Stimulated activated naive B cell treated with anti-CD40 and anti-IgM and Interleukin-4, amounts not matched to agents 10 μg/mL and 1 μg/mL and 100 μg/mL, for 72 hours (primary cell): ENCODE results near the gene MBP.
"Not testable (repeated sequence)": the region's sequence is repeated elsewhere in the genome, so short reads cannot be mapped to it uniquely, and the experiment has no call there.

Experiments
- ATAC-seq, 2 donors: fragments of 150-1000 bp; cut with Tn5 transposase; replicated peaks; 2 replicates each; pipeline ENCODE4 v1.10.0; 2021; ENCODE audit warnings: moderate library complexity in 1 of 2
- DNase-seq: peaks from one replicate; pipeline ENCODE4 v3.0.0; 2021
- H3K27ac Mint-ChIP-seq: one replicate; pipeline ENCODE4 v1.8.0; 2022; ENCODE audit warnings: mild to moderate bottlenecking, mixed read lengths
- H3K27me3 Mint-ChIP-seq, 2 donors: one replicate each; pipeline ENCODE4 v1.8.0; 2022; ENCODE audit warnings: mixed read lengths in 2 of 2
- H3K36me3 Mint-ChIP-seq, 2 donors: one replicate each; pipeline ENCODE4 v1.8.0; 2022; ENCODE audit warnings: mixed read lengths in 2 of 2, mild to moderate bottlenecking in 1 of 2
- H3K4me1 Mint-ChIP-seq, 2 donors: one replicate each; pipeline ENCODE4 v1.8.0; 2022; ENCODE audit warnings: mixed read lengths in 2 of 2, mild to moderate bottlenecking in 1 of 2
- H3K4me3 Mint-ChIP-seq, 2 donors: one replicate each; pipeline ENCODE4 v1.8.0; 2022; ENCODE audit warnings: mild to moderate bottlenecking in 2 of 2, mixed read lengths in 2 of 2, moderate library complexity in 1 of 2
- H3K9me3 Mint-ChIP-seq, 2 donors: one replicate each; pipeline ENCODE4 v1.8.0; 2022; ENCODE audit warnings: mixed read lengths in 2 of 2, mild to moderate bottlenecking in 1 of 2

Gene MBP

DNA sequence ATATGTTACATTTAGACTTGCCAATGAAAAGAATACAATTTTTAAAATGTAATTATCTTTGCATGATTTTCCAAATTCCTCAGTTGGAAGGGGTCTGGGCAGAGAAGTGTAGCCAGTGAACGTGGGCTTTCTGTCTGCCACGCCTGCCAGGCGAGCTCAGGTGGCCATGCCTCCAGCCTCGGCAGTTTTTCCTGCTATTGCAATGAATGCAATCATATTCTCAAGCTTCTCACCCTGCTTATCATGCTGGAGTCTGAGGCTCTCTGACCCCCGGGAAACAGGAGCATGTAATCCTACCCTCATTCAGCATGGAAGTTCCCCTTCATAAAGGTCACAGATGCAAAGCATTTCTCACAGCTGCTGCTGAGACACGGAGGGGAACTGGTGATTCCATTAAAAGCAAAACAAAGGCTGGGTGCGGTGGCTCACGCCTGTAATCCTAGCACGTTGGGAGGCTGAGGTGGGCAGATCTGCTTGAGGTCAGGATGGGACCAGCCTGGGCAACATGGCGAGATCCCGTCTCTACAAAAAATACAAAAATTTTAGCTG lies 154.8 kb downstream of the MBP start:
- peaks cover 0 to 6% of the 10 kb centered on the region in 2 donors for H3K9me3 Mint-ChIP-seq
- peaks cover 31 to 51% of the 10 kb centered on the region in 2 donors for H3K36me3 Mint-ChIP-seq
- peak overlapping the region; percentile 8 to 11 for H3K4me3 Mint-ChIP-seq
- H3K27me3 Mint-ChIP-seq, result no peaks in the 10 kb centered on the region
- DNase-seq, result no peak
- H3K27ac Mint-ChIP-seq, result peak overlapping the region; percentile 92
- peaks cover 46 to 71% of the 10 kb centered on the region in 2 donors for H3K4me1 Mint-ChIP-seq
- no peak for ATAC-seq

DNA sequence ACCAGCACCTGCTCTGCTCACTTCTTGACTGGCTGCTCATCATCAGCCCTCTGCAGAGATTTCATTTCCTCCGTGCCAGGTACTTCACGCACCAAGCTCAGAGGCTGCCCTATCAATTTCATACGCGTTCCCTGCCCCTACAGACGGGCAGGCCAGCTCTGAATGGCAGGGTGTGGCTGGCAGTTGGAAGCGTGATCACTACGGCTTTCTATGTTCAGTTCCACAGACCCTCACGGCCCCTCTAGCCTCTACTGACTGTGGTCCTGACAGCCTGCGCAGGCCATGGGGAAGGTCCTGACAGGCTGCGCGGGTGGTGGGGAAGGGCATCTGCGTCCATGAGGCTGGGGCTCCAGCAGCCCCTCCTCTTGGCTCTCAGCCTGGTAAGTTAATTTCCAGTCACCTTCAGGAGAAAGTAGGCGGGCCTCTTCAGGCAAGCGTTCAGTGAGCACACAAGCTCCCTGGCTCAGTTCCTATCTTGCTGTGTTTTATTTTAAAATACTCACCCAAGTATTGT lies 155.4 kb downstream of the MBP start:
- Mint-ChIP-seq H3K4me1 (peaks cover 44 to 71% of the 10 kb centered on the region in 2 donors), H3K9me3 (peaks cover 0 to 6% of the 10 kb centered on the region in 2 donors), H3K27me3 (no peaks in the 10 kb centered on the region), H3K27ac (peak overlapping the region; percentile 72), H3K36me3 (peaks cover 33 to 51% of the 10 kb centered on the region in 2 donors), H3K4me3 (no peak overlapping the region)
- DNase-seq (no peak), ATAC-seq (no peak)

DNA sequence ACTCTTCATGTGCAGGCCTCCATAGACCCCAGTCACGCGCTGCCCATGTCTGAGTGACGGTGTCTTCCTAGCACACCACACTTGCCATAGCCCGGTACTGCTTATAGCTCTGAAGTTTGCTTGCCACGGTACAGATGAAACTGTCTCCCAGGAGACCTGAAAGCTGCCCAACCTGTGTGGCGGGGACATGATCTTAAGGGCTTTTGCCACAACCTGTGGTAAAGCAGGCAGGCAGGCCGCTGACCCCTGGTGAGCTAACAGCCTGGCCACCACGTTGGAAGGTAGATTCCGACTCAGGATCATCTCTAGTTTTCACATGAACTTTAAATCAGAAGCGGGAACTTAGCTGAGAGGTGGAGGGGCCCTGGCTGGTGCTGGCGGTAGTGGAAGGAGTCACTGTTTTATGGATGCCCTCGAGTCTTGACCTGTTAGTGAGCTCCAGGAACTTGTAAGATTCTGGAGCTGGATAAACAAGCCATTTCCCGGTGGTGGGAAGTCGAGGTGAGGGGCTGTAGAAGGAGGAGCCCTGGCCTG lies 156.9 kb downstream of the MBP start:
- peaks cover 33 to 57% of the 10 kb centered on the region in 2 donors for H3K36me3 Mint-ChIP-seq
- H3K4me3 Mint-ChIP-seq, result no peak overlapping the region
- peak overlapping the region; percentile 25 for H3K27ac Mint-ChIP-seq
- DNase-seq (no peak), ATAC-seq (no peak)
- H3K27me3 Mint-ChIP-seq, result no peaks in the 10 kb centered on the region
- peaks cover 0 to 6% of the 10 kb centered on the region in 2 donors for H3K9me3 Mint-ChIP-seq
- H3K4me1 Mint-ChIP-seq, result peaks cover 41 to 67% of the 10 kb centered on the region in 2 donors

DNA sequence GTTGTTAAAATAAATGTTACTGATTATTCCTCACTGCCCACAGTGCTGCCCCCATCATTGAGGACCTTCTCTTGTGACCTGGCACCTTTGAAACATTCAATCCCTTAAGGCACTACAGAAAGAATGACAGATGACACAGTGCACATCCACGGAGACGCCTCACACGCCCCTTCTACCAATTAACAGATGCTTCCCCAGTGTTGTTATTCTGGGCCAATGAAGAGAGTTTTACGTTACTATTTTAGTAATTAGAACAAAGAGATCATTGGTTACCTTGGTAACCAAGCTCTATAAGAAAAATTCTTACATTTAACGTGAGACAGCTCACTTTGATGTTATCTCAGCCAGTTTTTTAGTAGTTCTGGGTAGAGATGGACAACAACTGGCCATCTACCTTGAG lies 158.2 kb downstream of the MBP start:
- DNase-seq, result no peak
- Mint-ChIP-seq H3K4me1 (peaks cover 33 to 54% of the 10 kb centered on the region in 2 donors), H3K27me3 (no peaks in the 10 kb centered on the region), H3K4me3 (no peak overlapping the region), H3K36me3 (peaks cover 29 to 51% of the 10 kb centered on the region in 2 donors), H3K27ac (peak overlapping the region; percentile 43), H3K9me3 (peaks cover 0 to 6% of the 10 kb centered on the region in 2 donors)
- no peak for ATAC-seq

DNA sequence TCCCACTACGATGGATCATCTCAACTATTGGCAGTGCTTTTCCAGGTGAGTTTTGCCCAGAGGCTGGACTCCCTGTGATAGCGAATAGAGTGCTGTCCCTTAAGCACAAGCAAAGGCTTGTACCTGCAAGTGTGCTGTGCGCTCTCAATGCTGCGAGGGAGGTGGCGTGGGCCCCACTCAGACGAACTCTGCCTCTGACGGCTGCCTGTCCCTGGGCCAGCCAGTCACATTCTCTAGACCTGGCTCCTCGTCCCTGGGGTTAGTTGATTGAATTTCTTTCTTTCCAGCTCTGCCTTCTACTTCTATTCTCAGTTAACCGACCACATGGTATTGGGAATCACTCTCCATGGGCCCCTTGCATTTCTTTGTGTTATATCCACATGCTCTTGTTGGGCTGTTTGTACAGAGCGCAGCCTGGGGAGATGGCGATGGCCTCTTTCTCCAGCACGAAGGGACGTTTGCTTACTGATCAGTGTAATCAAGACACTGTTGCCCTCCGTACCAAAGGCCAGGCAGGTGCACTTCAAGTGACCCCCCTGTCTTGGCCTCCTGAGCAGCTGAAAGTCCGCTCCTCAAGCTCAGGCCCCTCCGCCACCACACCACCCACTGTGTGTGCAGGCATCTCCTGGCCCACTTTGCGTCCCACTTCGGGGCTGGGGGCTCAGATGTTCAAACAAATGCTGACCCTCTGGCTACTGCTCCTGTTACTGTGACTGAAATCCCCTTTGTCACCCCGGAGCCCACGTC lies 158.9 kb downstream of the MBP start:
- no peaks in the 10 kb centered on the region for H3K27me3 Mint-ChIP-seq
- peaks cover 26 to 47% of the 10 kb centered on the region in 2 donors for H3K4me1 Mint-ChIP-seq
- H3K36me3 Mint-ChIP-seq, result peaks cover 25 to 48% of the 10 kb centered on the region in 2 donors
- H3K9me3 Mint-ChIP-seq, result no peaks in the 10 kb centered on the region
- no peak for DNase-seq
- H3K4me3 Mint-ChIP-seq, result no peak overlapping the region
- ATAC-seq, result no peak
- H3K27ac Mint-ChIP-seq, result peak overlapping the region; percentile 43

DNA sequence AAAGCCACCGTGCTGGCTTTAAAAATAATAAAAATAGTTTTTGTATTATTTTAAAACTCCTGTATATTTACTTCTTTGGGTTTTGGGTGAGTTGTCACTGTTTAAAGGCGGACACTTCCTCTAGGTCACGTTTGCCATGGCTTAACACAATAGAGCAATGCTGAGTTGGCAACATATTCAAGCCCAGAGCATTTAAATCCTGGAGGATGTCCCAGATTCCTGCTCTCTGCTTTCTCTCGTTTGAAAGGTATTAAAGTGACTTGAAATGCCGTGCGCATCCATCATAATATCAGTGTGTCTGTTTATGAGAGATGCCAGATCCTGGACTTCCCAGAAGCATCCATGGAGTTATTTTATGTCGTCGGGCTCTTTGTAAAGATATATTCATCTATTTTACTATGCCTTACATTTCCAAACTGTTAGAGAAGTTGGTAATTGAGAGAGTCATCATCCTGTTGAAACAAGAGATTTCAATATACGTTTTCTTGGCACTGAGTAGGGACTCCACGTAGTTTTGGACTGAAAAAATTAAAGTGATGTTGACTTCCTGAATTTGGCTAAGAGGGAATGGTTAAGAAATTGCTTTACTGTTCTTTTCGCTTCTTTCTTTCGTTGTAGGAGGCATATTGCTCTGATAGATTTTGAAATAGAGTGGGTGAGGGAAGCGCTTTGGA lies 159.6 kb downstream of the MBP start:
- ATAC-seq (no peak), DNase-seq (no peak)
- no peaks in the 10 kb centered on the region for H3K9me3 Mint-ChIP-seq
- peaks cover 22 to 43% of the 10 kb centered on the region in 2 donors for H3K36me3 Mint-ChIP-seq
- H3K4me3 Mint-ChIP-seq, result no peak overlapping the region
- H3K27ac Mint-ChIP-seq, result no peak overlapping the region
- no peaks in the 10 kb centered on the region for H3K27me3 Mint-ChIP-seq
- H3K4me1 Mint-ChIP-seq, result peaks cover 21 to 40% of the 10 kb centered on the region in 2 donors

DNA sequence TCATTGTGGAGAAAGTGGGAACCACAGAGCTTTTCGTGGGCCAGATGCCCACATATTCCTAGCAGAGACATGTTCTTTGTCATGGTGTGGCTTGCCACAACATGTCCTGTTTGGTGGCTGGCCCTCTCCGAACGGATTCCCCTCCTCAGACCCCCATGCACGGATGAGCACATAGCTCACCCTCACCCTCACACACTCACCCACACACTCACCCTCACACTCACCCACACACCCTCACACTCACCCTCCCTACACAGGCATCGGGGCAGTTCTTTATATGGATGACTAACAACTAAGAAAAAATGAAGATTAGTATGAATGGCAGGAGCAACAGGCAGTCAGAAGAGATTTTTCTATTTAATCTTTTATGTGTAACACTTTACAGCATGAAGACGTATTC lies 160.3 kb downstream of the MBP start:
- DNase-seq, result no peak
- H3K27ac Mint-ChIP-seq, result no peak overlapping the region
- H3K4me1 Mint-ChIP-seq, result peaks cover 16 to 33% of the 10 kb centered on the region in 2 donors
- ATAC-seq, result no peak
- peaks cover 22 to 42% of the 10 kb centered on the region in 2 donors for H3K36me3 Mint-ChIP-seq
- H3K27me3 Mint-ChIP-seq, result no peaks in the 10 kb centered on the region
- H3K4me3 Mint-ChIP-seq, result no peak overlapping the region
- H3K9me3 Mint-ChIP-seq, result no peaks in the 10 kb centered on the region

DNA sequence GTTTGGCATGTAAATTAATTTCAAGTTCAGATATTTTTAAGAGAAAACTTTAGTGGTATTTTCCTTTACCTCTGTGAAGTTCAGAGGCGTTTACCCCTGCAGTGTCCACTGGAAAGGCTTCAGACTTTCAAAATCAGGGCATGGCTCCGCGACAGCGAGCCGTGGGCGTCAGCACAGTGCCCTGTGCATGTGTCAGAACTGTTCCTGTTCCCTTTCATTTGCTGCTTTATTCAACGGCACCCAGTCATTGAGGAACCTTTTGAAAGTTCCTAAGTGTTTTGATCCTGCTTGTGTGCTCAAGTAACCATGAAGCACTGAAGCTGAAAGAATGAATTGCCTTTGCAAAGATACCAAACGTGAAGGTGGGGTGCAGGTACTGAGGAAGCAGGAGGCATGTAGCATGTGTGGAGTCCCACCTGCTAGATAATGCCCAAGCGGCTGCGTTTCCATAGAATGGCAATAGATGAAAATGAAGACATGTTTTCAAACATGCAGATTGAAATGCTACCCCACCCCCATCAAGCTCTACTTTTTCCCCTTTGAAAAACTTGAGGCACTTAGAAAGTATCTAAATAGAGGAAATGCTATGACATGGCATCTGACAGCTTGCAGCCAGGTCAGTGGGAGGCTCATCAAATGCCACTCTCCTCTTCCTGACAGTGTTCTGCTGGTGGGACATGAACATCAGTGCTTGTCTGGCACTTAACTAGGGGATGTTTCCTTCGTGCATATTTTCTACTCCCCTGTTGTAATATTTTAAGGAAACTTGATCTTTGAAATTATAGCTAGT lies 161.6 kb downstream of the MBP start:
- no peak overlapping the region for H3K4me3 Mint-ChIP-seq
- ATAC-seq (peak; percentile 76 to 77), DNase-seq (no peak)
- peaks cover 12 to 23% of the 10 kb centered on the region in 2 donors for H3K4me1 Mint-ChIP-seq
- peaks cover 20 to 37% of the 10 kb centered on the region in 2 donors for H3K36me3 Mint-ChIP-seq
- no peaks in the 10 kb centered on the region for H3K9me3 Mint-ChIP-seq
- H3K27ac Mint-ChIP-seq, result peak overlapping the region; percentile 65
- H3K27me3 Mint-ChIP-seq, result no peaks in the 10 kb centered on the region

DNA sequence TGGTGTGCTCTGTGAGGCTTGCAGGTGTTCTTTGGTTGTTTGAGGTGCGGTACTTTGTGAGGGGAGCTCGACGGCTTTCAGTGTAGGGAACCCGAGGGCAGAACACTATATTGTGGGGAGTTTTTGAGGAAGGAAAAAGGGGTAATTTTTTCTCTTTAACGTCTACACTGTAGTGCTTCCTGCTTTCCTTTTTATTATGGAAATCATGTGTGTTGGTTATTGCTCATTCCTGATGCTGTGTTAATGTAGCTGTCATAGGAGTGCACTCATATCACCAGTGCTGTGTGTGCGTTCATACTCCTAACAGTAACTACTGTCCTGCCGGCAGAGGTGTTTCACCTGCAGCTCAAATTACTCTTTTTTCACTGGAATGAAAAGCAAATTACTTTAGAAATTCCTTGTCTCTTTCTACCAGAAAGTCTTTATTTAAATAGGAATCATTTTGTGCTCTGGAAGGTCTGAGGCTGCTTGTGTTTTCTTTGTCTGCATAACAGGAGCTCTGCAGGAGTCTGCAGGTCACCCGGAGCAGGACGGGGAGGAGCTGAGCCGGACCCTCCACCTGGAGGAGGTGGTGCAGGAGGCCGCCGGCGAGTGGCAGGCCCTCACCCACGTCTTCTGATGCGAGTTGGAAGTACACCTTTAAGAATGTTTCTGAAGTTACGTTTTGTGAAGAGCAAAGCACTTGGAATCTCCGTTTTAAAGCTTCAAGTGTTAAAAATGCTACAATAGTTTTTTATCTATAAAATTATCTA lies 164.7 kb downstream of the MBP start:
- H3K4me1 Mint-ChIP-seq, result peaks cover 14 to 21% of the 10 kb centered on the region in 2 donors
- H3K36me3 Mint-ChIP-seq, result peaks cover 14 to 26% of the 10 kb centered on the region in 2 donors
- no peaks in the 10 kb centered on the region for H3K27me3 Mint-ChIP-seq
- H3K9me3 Mint-ChIP-seq, result peaks cover 0 to 3% of the 10 kb centered on the region in 2 donors
- H3K27ac Mint-ChIP-seq, result no peak overlapping the region
- H3K4me3 Mint-ChIP-seq, result no peak overlapping the region
- DNase-seq (no peak), ATAC-seq (peak in 1 of 2 donors; percentile 16)

DNA sequence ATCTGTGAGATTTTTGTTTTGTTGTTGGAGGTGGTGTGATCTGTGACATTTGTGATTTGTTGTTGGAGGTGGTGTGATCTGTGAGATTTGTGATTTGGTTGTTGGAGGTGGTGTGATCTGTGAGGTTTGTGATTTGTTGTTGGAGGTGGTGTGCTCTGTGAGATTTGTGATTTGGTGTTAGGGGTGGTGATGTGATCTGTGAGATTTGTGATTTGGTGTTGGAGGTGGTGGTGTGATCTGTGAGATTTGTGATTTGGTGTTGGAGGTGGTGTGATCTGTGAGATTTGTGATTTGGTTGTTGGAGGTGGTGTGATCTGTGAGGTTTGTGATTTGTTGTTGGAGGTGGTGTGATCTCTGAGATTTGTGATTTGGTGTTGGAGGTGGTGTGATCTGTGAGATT lies 165.3 kb downstream of the MBP start:
- H3K4me3 Mint-ChIP-seq, DNase-seq, H3K27me3 Mint-ChIP-seq, H3K9me3 Mint-ChIP-seq, ATAC-seq, H3K27ac Mint-ChIP-seq: not testable (repeated sequence)
- Mint-ChIP-seq H3K4me1 (peaks cover 12 to 24% of the 10 kb centered on the region in 2 donors), H3K36me3 (peaks cover 19 to 31% of the 10 kb centered on the region in 2 donors)

DNA sequence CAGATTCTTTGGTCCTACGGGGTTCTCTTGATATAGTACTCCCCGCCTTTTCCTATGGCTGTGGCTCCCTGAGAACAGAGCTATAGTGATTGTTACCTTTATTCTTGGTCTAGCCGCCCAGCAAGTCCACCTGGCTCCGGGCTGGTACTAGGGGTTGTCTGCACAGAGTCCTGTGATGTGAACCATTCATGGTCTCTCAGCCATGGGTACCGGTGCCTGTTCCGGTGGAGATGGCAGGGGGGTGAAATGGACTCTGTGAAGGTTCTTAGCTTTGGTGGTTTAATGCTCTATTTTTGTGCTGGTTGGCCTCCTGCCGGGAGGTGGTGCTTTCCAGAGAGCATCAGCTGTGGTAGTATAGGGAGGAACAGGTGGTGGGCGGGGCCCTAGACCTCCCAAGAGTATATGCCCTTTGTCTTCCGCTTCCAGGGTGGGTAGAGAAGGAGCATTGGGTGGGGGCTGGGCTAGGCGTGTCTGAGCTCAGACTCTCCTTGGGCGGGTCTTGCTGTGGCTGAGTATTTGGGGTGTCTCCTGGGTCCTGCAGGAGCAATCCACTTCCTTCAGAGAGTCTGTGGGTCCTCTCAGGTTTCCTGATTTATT lies 166.9 kb downstream of the MBP start:
- not testable (repeated sequence) for H3K27ac Mint-ChIP-seq
- peaks cover 32 to 38% of the 10 kb centered on the region in 2 donors for H3K36me3 Mint-ChIP-seq
- ATAC-seq, result peak; percentile 81 to 84

DNA sequence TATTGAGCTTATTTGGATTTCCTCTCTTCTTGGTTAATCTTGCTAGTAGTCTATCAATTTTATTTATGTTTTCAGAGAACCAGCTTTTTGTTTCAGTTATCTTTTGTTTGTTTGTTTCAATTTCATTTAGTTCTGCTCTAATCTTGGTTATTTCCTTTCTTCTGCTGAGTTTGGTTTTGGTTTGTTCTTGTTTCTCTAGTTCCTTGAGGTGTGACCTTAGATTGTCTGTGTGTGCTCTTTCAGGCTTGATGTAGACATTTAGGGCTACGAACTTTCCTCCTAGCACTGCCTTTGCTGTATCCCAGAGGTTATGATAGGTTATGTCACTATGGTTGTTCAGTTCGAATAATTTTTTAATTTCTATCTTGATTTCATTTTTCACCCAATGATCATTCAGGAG lies 168.6 kb downstream of the MBP start:
- Mint-ChIP-seq H3K36me3 (peaks cover 47 to 52% of the 10 kb centered on the region in 2 donors), H3K4me3 (peak overlapping the region; percentile 36 to 49), H3K4me1 (peaks cover 12 to 24% of the 10 kb centered on the region in 2 donors), H3K27me3 (no peaks in the 10 kb centered on the region), H3K27ac (peak overlapping the region; percentile 20), H3K9me3 (peaks cover 0 to 3% of the 10 kb centered on the region in 2 donors)
- ATAC-seq (peak in 1 of 2 donors; percentile 52), DNase-seq (no peak)

More for the DNA sequence above, 166.9 kb downstream of the MBP start:
- H3K9me3 Mint-ChIP-seq, H3K4me3 Mint-ChIP-seq, H3K27me3 Mint-ChIP-seq: not testable (repeated sequence)
- peak; percentile 79 for DNase-seq
- H3K4me1 Mint-ChIP-seq, result peaks cover 7 to 24% of the 10 kb centered on the region in 2 donors

DNA sequence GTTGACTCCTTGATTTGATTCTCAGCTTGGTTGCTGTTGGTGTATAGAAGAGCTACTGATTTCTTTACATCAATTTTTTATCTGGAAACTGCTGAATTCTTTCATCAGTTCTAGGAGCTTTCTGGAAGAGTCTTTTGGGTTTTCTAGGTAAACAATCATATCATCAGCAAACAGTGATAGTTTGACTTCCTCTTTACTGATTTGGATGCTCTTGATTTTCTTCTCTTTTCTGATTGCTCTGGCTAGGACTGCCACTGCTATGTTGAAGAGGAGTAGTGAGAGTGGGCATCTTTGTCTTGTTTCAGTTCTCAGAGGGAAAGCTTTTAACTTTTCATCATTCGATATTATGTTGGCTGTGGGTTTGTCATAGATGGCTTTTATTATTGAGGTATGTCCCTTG lies 169.7 kb downstream of the MBP start:
- Mint-ChIP-seq H3K4me3 (peak overlapping the region; percentile 41 to 49), H3K4me1 (peaks cover 12 to 24% of the 10 kb centered on the region in 2 donors), H3K27ac (peak overlapping the region; percentile 20), H3K27me3 (no peaks in the 10 kb centered on the region), H3K9me3 (peaks cover 0 to 3% of the 10 kb centered on the region in 2 donors), H3K36me3 (peaks cover 45 to 51% of the 10 kb centered on the region in 2 donors)
- DNase-seq, result no peak
- ATAC-seq, result no peak
